ENCODE data around the gene STK4.

STK4 gene

DNA sequence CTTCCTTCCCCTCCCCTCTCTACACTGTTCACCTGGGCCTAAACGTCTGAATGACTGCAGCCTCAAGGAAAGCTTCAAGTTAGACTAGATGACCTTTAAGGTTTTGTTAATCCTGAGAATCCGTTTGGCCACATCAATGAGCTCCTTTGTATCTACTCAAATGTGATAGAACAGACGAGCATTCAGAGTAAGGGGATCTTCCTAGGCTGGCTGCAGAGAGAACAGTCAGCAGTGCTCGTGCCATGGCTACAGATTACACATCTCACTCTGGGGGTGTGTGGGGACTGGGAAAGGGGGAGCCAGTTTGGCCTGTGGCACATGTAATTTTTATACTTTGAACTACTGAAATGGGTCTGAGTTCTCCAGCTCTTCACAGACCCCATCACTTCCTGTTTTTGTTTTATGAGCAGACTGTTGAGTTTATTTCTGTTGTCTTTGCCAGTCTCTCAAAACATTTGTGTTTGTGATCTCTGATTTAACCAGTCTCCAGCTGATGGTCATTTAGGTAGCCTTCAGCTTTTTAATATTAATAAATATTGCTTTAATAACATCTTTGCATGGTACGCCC is 83.7 kb downstream of the STK4 start:
- ChIA-PET CTCF (interaction anchor here (1.0 to 3.3 kb wide), 9 partner anchors 10 to 244 kb away, joined by 3 to 24 read pairs (median 5); no protein-coding TSS in a partner anchor), POLR2A (no interaction called here)
- no peak for DNase-seq (ENCODE audit: extremely low spot score)
- TF ChIP-seq, protein P1, sequence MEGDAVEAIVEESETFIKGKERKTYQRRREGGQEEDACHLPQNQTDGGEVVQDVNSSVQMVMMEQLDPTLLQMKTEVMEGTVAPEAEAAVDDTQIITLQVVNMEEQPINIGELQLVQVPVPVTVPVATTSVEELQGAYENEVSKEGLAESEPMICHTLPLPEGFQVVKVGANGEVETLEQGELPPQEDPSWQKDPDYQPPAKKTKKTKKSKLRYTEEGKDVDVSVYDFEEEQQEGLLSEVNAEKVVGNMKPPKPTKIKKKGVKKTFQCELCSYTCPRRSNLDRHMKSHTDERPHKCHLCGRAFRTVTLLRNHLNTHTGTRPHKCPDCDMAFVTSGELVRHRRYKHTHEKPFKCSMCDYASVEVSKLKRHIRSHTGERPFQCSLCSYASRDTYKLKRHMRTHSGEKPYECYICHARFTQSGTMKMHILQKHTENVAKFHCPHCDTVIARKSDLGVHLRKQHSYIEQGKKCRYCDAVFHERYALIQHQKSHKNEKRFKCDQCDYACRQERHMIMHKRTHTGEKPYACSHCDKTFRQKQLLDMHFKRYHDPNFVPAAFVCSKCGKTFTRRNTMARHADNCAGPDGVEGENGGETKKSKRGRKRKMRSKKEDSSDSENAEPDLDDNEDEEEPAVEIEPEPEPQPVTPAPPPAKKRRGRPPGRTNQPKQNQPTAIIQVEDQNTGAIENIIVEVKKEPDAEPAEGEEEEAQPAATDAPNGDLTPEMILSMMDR (IDR thresholded peaks at IDR 0.05; ENCODE audit: control extremely low read depth, extremely low read depth, low read depth, missing control alignments): no peak

DNA sequence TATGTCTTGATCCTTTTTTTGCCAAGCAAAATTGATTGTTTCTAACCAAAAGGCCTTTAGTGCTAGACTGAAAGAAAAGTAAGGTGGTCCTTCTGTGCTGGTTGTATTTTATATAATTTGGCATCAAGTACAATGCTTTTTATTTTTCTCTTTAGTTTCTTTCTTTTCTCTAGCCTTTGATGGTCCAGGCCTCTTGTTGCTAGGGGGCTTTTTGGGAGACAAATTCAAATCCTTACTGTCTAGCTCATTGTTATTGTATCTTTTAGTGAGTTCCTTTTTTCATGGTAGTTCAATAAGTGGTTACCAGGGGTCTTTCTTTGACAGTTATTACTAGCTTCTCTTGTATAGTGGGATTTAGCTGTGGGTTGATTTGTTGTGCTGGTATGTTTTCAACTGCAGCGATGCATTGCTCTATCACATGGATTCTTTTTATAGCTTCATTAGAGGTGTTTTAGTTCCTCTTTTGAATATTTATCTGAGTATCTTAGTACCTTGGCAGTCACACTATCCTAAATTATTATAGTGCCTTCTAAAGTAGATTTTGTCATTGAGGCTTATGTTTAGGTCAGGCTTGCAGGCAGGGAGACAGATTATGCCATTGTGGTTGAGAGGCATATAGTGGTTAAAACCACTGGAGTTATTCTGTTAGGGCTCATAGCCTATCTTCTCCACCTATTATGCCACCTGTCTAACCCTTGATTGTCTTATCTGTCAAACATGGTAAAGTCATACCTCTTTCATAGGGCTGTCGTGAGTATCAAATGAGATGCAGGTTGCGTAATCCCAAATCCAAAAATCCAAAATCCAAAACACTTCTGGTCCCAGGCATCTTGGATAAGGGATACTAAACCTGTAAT is 85.1 kb downstream of the STK4 start:
- CTCF ChIA-PET: interaction anchor here (1.3 to 8.0 kb wide), 9 partner anchors 7 to 243 kb away, joined by 3 to 60 read pairs (median 8); no protein-coding TSS in a partner anchor
- peak; percentile 23 for DNase-seq (ENCODE audit: extremely low spot score)
- POLR2A ChIA-PET: no interaction called here
- TF ChIP-seq, protein P1 (IDR thresholded peaks at IDR 0.05; ENCODE audit: control extremely low read depth, extremely low read depth, low read depth, missing control alignments): no peak

DNA sequence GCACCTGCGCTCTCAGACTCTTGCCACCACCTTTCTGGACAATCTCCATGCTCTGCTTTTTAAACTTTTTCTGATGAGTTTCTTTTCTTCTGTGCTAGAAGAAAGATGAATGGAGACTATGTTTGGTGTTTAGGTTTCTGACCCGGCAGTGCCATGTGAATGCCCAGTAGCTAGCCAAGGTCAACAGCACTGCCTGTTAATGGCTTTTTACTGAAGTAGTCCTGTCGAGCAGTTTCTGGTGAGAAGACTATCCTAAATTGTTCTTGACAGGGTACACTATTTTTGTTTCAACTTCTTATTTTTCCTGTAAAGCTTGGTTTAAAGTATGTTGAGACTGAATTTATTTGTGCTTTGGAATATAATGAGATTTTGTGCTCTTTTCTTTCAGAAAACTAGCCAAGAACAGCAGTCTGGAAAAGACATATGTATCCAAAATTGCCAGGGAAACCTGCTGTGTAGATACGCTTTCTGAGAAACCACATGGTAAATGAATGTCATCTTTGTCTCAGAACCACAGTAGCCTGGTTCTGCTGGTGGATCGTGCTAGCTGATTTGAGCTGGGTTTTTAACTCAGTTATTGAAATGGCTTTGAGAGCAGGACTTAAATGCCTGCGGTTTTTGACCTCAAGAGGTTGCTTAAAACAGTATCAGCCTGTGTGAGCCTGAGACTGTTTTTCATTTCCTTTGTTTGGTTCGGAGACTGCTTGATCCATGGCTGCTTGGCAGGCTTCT is 86.6 kb downstream of the STK4 start:
- peak; percentile 27 for DNase-seq (ENCODE audit: extremely low spot score)
- ChIA-PET CTCF (interaction anchor here (0.9 to 8.0 kb wide), 9 partner anchors 9 to 241 kb away, joined by 3 to 60 read pairs (median 5); partner anchors contain the start of gene TOMM34), POLR2A (no interaction called here)
- TF ChIP-seq, protein P1 (IDR thresholded peaks at IDR 0.05; ENCODE audit: control extremely low read depth, extremely low read depth, low read depth, missing control alignments): no peak

DNA sequence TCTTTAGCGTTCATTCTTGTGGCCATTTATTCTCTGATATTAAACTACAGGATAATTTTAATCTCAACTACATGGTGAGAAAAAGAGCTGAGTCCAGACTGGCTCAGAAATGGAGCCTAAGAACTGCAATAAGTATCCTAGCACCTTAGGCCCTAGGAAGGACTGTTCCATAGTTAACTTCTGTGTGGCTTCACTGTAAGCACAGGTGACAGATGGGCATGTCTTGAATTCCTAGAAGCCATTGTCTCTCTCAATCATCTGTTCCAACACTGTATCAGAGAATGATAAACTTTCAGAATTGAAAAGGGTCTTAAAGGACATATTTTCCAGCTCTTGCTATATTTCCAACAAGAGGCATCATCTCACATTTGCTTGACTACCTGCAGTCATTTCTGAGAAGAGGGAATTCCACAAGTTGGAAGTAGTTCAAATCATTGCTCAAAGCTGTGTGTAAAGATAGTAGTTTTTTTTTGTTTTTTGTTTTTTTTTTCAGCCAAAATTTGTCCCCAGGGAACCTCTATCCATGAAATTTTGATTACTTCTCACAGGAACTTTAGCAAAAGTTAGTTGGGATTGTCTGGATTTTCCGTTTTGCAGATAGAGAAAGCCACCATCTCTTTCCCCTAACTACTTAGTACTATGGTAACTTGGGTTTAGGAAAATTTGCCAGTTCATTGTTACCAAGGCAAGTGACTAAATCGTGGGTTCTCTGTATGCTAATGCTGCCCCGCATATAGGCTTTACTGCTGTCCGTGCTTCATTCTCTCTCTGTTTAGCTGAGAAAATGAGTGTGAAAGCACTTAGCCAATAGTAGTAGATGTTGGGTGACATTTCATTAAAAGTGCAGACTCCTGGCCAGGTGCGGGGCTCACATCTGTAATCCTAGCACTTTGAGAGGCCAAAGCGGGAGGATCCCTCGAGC is 87.4 kb downstream of the STK4 start:
- ChIA-PET POLR2A (interaction anchor here (0.6 to 0.7 kb wide), 3 partner anchors 21 to 91 kb away, joined by 5 to 6 read pairs (median 5); no protein-coding TSS in a partner anchor), CTCF (interaction anchor here (0.9 to 8.0 kb wide), 9 partner anchors 10 to 240 kb away, joined by 3 to 60 read pairs (median 6); partner anchors contain the start of gene TOMM34)
- TF ChIP-seq, protein P1 (IDR thresholded peaks at IDR 0.05; ENCODE audit: control extremely low read depth, extremely low read depth, low read depth, missing control alignments): no peak
- DNase-seq (ENCODE audit: extremely low spot score): no peak

DNA sequence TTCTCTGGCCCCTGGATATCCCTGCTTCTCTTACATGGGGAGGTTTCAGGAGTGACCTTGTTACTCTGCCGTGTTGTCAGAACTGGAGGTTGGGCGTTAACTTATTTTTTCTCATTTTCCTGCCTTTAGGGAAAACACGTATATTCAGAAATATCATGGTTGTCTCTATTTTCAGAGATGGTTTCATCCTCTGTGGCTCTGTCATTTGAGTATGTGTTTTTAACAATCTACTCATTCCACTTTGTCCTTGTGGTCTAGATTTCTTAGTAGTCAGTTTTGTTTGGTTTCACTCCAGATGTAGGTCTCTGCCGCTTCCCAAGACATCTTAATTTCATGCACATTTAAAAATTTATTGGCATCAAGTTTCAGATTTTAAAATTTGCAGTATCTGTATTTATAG is 88.7 kb downstream of the STK4 start:
- ChIA-PET CTCF (interaction anchor here (0.8 to 8.0 kb wide), 6 partner anchors 9 to 44 kb away, joined by 3 to 60 read pairs (median 12); no protein-coding TSS in a partner anchor), POLR2A (interaction anchor here (0.6 kb wide), 1 partner anchor 325 kb away, joined by 12 read pairs; no protein-coding TSS in a partner anchor)
- no peak for DNase-seq (ENCODE audit: extremely low spot score)
- TF ChIP-seq, protein P1 (IDR thresholded peaks at IDR 0.05; ENCODE audit: control extremely low read depth, extremely low read depth, low read depth, missing control alignments): no peak

Data from GM10248 (cell line).